ENCODE data around the gene PALMD.
A peak's percentile ranks its signal among the peaks of the same experiment; 100 is the strongest.

PALMD gene

GRCh38 chr1:99645699-99646531, at the start of gene PALMD:
Gene PALMD, plus strand, starts transcription at chr1:99646113. Its CDS starts 205 bp downstream, at chr1:99646318.
- peak; percentile 51 for DNase-seq

- no peak for DNase-seq
These were observed 47.0 kb upstream of the PALMD start for GRCh38 chr1:99598738-99599411.

- DNase-seq = no peak
These were observed 46.2 kb upstream of the PALMD start for GRCh38 chr1:99599678-99600175.

- no peak for DNase-seq
These were observed 45.1 kb upstream of the PALMD start for GRCh38 chr1:99600782-99601181.

GRCh38 chr1:99601208-99601607, 44.7 kb upstream of the PALMD start:
- no peak for DNase-seq

GRCh38 chr1:99601709-99602403, 44.1 kb upstream of the PALMD start:
- DNase-seq = no peak

- DNase-seq = no peak
These were observed 43.4 kb upstream of the PALMD start for GRCh38 chr1:99602404-99602969.

- DNase-seq = no peak
These were observed 42.0 kb upstream of the PALMD start for GRCh38 chr1:99603699-99604560.

- DNase-seq = no peak
These were observed 39.6 kb upstream of the PALMD start for GRCh38 chr1:99606306-99606705.

- no peak for DNase-seq
These were observed 38.3 kb upstream of the PALMD start for GRCh38 chr1:99607590-99607989.

GRCh38 chr1:99608058-99608457, 37.9 kb upstream of the PALMD start:
- DNase-seq = no peak

- DNase-seq = no peak
These were observed 32.2 kb upstream of the PALMD start for GRCh38 chr1:99613716-99614115.

- DNase-seq = no peak
These were observed 31.2 kb upstream of the PALMD start for GRCh38 chr1:99614728-99615127.

GRCh38 chr1:99619583-99619982, 26.3 kb upstream of the PALMD start:
- DNase-seq = no peak

- no peak for DNase-seq
These were observed 24.5 kb upstream of the PALMD start for GRCh38 chr1:99621340-99621901.

- no peak for DNase-seq
These were observed 23.1 kb upstream of the PALMD start for GRCh38 chr1:99622702-99623347.

- DNase-seq = no peak
These were observed 22.4 kb upstream of the PALMD start for GRCh38 chr1:99623554-99623953.

GRCh38 chr1:99627615-99628014, 18.3 kb upstream of the PALMD start:
- peak; percentile 29 for DNase-seq

GRCh38 chr1:99629164-99629563, 16.7 kb upstream of the PALMD start:
- DNase-seq = no peak

GRCh38 chr1:99634971-99635624, 10.8 kb upstream of the PALMD start:
- no peak for DNase-seq

- no peak for DNase-seq
These were observed 10.2 kb upstream of the PALMD start for GRCh38 chr1:99635664-99636063.
